ENCODE results near the gene IPO7.

IPO7 gene

GRCh38 chr11:9493492-9493891, 109.0 kb downstream of the IPO7 start:
- no peak for DNase-seq (ENCODE audit: low read depth)

GRCh38 chr11:9494316-9494715, 109.9 kb downstream of the IPO7 start:
- no peak for DNase-seq (ENCODE audit: low read depth)

GRCh38 chr11:9495803-9496514, 111.5 kb downstream of the IPO7 start:
- no peak for DNase-seq (ENCODE audit: low read depth)

Data from fibroblast of gingiva (primary cell).